Measurements from ENCODE around the gene FAAP100.
"Not testable (repeated sequence)": the region's sequence is repeated elsewhere in the genome, so short reads cannot be mapped to it uniquely, and the experiment has no call there.

- not testable (repeated sequence) for TF ChIP-seq POLR2A (IDR thresholded peaks at IDR 0.05; ENCODE audit: extremely low read depth, insufficient read length); CTCF (IDR thresholded peaks at IDR 0.05; ENCODE audit: low read depth, low read length); MYC (IDR thresholded peaks at IDR 0.05; ENCODE audit: low read depth, low read length)
Measured at GRCh38 chr17:81531013-81531412, 21.1 kb downstream of the FAAP100 start.

Measured in NB4 (cell line).